Activated naive CD8-positive, alpha-beta T cell (primary cell): ENCODE measurements around the gene IQGAP3.
A peak's percentile ranks its signal among the peaks of the same experiment; 100 is the strongest.
"Not testable (repeated sequence)": the region's sequence is repeated elsewhere in the genome, so short reads cannot be mapped to it uniquely, and the experiment has no call there.

ENCODE experiments used
- H3K27ac Mint-ChIP-seq: one replicate; pipeline ENCODE4 v1.8.0; 2021; ENCODE audit warnings: mixed read lengths
- H3K27me3 Mint-ChIP-seq: one replicate; pipeline ENCODE4 v1.8.0; 2021; ENCODE audit warnings: mixed read lengths
- H3K36me3 Mint-ChIP-seq: one replicate; pipeline ENCODE4 v1.8.0; 2021; ENCODE audit warnings: mixed read lengths
- H3K4me1 Mint-ChIP-seq: one replicate; pipeline ENCODE4 v1.8.0; 2021; ENCODE audit warnings: low read depth, mixed read lengths
- H3K4me3 Mint-ChIP-seq: one replicate; pipeline ENCODE4 v1.8.0; 2021; ENCODE audit warnings: mild to moderate bottlenecking, mixed read lengths
- H3K9me3 Mint-ChIP-seq: one replicate; pipeline ENCODE4 v1.8.0; 2021; ENCODE audit warnings: low read depth, mixed read lengths

Gene IQGAP3

GRCh38 chr1:156590326-156591180, 18.2 kb upstream of the IQGAP3 start:
- H3K4me3 Mint-ChIP-seq: peak overlapping the region; percentile 92
- peaks cover 29% of the 10 kb centered on the region for H3K4me1 Mint-ChIP-seq
- peak overlapping the region; percentile 5 for H3K27ac Mint-ChIP-seq
- H3K36me3 Mint-ChIP-seq: peaks cover under 1% of the 10 kb centered on the region
- H3K27me3 Mint-ChIP-seq: no peaks in the 10 kb centered on the region
- H3K9me3 Mint-ChIP-seq: no peaks in the 10 kb centered on the region

GRCh38 chr1:156589546-156589945, 17.2 kb upstream of the IQGAP3 start:
- H3K36me3 Mint-ChIP-seq: peaks cover 3% of the 10 kb centered on the region
- H3K27me3 Mint-ChIP-seq: no peaks in the 10 kb centered on the region
- H3K4me1 Mint-ChIP-seq: peaks cover 28% of the 10 kb centered on the region
- H3K27ac Mint-ChIP-seq: no peak overlapping the region
- H3K4me3 Mint-ChIP-seq: no peak overlapping the region
- no peaks in the 10 kb centered on the region for H3K9me3 Mint-ChIP-seq

- H3K9me3 Mint-ChIP-seq: not testable (repeated sequence)
- H3K4me1 Mint-ChIP-seq: peaks cover 36% of the 10 kb centered on the region
Observed at GRCh38 chr1:156587927-156588326, 15.6 kb upstream of the IQGAP3 start.

GRCh38 chr1:156586892-156587477, 14.6 kb upstream of the IQGAP3 start:
- Mint-ChIP-seq H3K36me3 (peaks cover 5% of the 10 kb centered on the region), H3K9me3 (no peaks in the 10 kb centered on the region)

More at GRCh38 chr1:156587927-156588326, 15.6 kb upstream of the IQGAP3 start:
- H3K27me3 Mint-ChIP-seq, H3K4me3 Mint-ChIP-seq, H3K27ac Mint-ChIP-seq, H3K36me3 Mint-ChIP-seq: not testable (repeated sequence)

GRCh38 chr1:156586323-156586722, 14.0 kb upstream of the IQGAP3 start:
- H3K36me3 Mint-ChIP-seq: peaks cover 5% of the 10 kb centered on the region
- H3K4me1 Mint-ChIP-seq: peaks cover 39% of the 10 kb centered on the region
- no peak overlapping the region for H3K27ac Mint-ChIP-seq
- H3K4me3 Mint-ChIP-seq: no peak overlapping the region
- H3K9me3 Mint-ChIP-seq: no peaks in the 10 kb centered on the region
- no peaks in the 10 kb centered on the region for H3K27me3 Mint-ChIP-seq

More at GRCh38 chr1:156586892-156587477, 14.6 kb upstream of the IQGAP3 start:
- Mint-ChIP-seq H3K27ac (no peak overlapping the region), H3K4me1 (peaks cover 38% of the 10 kb centered on the region), H3K27me3 (no peaks in the 10 kb centered on the region), H3K4me3 (no peak overlapping the region)

GRCh38 chr1:156584813-156585212, 12.4 kb upstream of the IQGAP3 start:
- no peak overlapping the region for H3K4me3 Mint-ChIP-seq
- H3K9me3 Mint-ChIP-seq: no peaks in the 10 kb centered on the region
- H3K27ac Mint-ChIP-seq: no peak overlapping the region
- H3K36me3 Mint-ChIP-seq: peaks cover 5% of the 10 kb centered on the region
- H3K27me3 Mint-ChIP-seq: no peaks in the 10 kb centered on the region
- peaks cover 36% of the 10 kb centered on the region for H3K4me1 Mint-ChIP-seq

GRCh38 chr1:156583821-156584622, 11.7 kb upstream of the IQGAP3 start:
- peak overlapping the region; percentile 85 for H3K27ac Mint-ChIP-seq
- no peaks in the 10 kb centered on the region for H3K27me3 Mint-ChIP-seq
- H3K9me3 Mint-ChIP-seq: no peaks in the 10 kb centered on the region
- H3K4me1 Mint-ChIP-seq: peaks cover 36% of the 10 kb centered on the region
- peak overlapping the region; percentile 96 for H3K4me3 Mint-ChIP-seq
- peaks cover 5% of the 10 kb centered on the region for H3K36me3 Mint-ChIP-seq

- Mint-ChIP-seq H3K36me3 (peaks cover 5% of the 10 kb centered on the region), H3K27me3 (no peaks in the 10 kb centered on the region), H3K4me3 (peak overlapping the region; percentile 96), H3K27ac (peak overlapping the region; percentile 97), H3K9me3 (no peaks in the 10 kb centered on the region), H3K4me1 (peaks cover 36% of the 10 kb centered on the region)
Observed at GRCh38 chr1:156582388-156583017, 10.1 kb upstream of the IQGAP3 start.

- Mint-ChIP-seq H3K9me3 (no peaks in the 10 kb centered on the region), H3K27me3 (no peaks in the 10 kb centered on the region), H3K36me3 (peaks cover 5% of the 10 kb centered on the region), H3K27ac (peak overlapping the region; percentile 97), H3K4me1 (peaks cover 36% of the 10 kb centered on the region), H3K4me3 (peak overlapping the region; percentile 96)
Observed at GRCh38 chr1:156581661-156582387, 9.5 kb upstream of the IQGAP3 start.

- H3K9me3 Mint-ChIP-seq: no peaks in the 10 kb centered on the region
- H3K4me3 Mint-ChIP-seq: no peak within 1 kb of the TSS
- no peak within 1 kb of the TSS for H3K27ac Mint-ChIP-seq
- peaks cover 29% of the 10 kb centered on the region for H3K4me1 Mint-ChIP-seq
- peaks cover 2% of the 10 kb centered on the region for H3K36me3 Mint-ChIP-seq
- H3K27me3 Mint-ChIP-seq: no peaks in the 10 kb centered on the region
Observed at GRCh38 chr1:156579472-156579871, 7.1 kb upstream of the IQGAP3 start, which contains the start of gene TTC24. Gene TTC24 (plus strand): TSS chr1:156579723. CDS start chr1:156581365, 1,642 bp downstream.

GRCh38 chr1:156578055-156578454, 5.7 kb upstream of the IQGAP3 start:
- H3K36me3 Mint-ChIP-seq: no peaks in the 10 kb centered on the region
- H3K9me3 Mint-ChIP-seq: no peaks in the 10 kb centered on the region
- peaks cover 18% of the 10 kb centered on the region for H3K4me1 Mint-ChIP-seq
- H3K4me3 Mint-ChIP-seq: no peak overlapping the region
- no peak overlapping the region for H3K27ac Mint-ChIP-seq
- H3K27me3 Mint-ChIP-seq: peaks cover 2% of the 10 kb centered on the region

- Mint-ChIP-seq H3K27ac (no peak overlapping the region), H3K36me3 (peaks cover 3% of the 10 kb centered on the region), H3K4me1 (peaks cover 18% of the 10 kb centered on the region), H3K27me3 (peaks cover 6% of the 10 kb centered on the region), H3K9me3 (no peaks in the 10 kb centered on the region), H3K4me3 (no peak overlapping the region)
Observed at GRCh38 chr1:156577550-156577949, 5.2 kb upstream of the IQGAP3 start.

- H3K36me3 Mint-ChIP-seq: peaks cover 3% of the 10 kb centered on the region
Observed at GRCh38 chr1:156574039-156574633, 1.8 kb upstream of the IQGAP3 start.

GRCh38 chr1:156572663-156573018, 276 bp upstream of the IQGAP3 start:
- peaks cover 3% of the 10 kb centered on the region for H3K36me3 Mint-ChIP-seq
- peaks cover 18% of the 10 kb centered on the region for H3K4me1 Mint-ChIP-seq
- peak overlapping the region; percentile 88 for H3K4me3 Mint-ChIP-seq
- no peaks in the 10 kb centered on the region for H3K9me3 Mint-ChIP-seq
- H3K27ac Mint-ChIP-seq: no peak overlapping the region
- peaks cover 22% of the 10 kb centered on the region for H3K27me3 Mint-ChIP-seq

More at GRCh38 chr1:156574039-156574633, 1.8 kb upstream of the IQGAP3 start:
- H3K4me3 Mint-ChIP-seq: no peak overlapping the region
- H3K27ac Mint-ChIP-seq: no peak overlapping the region
- H3K9me3 Mint-ChIP-seq: no peaks in the 10 kb centered on the region
- peaks cover 22% of the 10 kb centered on the region for H3K27me3 Mint-ChIP-seq
- peaks cover 18% of the 10 kb centered on the region for H3K4me1 Mint-ChIP-seq
